ENCODE results near the gene TMA7. TPM values are rescaled to one million over a fixed set of nuclear protein-coding genes. Genes with fewer than 3 reads are reported as not detected.

The TMA7 gene
- total and polyA plus RNA-seq, 2 of the 13 experiments (the other 11 are each of a cell fraction or from before 2014, with no cell fraction given) = 100 to 486 TPM

GRCh38 chr3:48428572-48429316 lies 11.3 kb upstream of the TMA7 start (continued):
- TF ChIP-seq AHDC1 (CRISPR knock-in tag; IDR thresholded peaks at IDR 0.05; ENCODE audit: borderline replicate concordance) (peak; percentile 9; the same call in 1 of the 2 replicates), NR3C1 (CRISPR knock-in tag; IDR thresholded peaks at IDR 0.05) (no peak), HOXA9 (CRISPR knock-in tag; IDR thresholded peaks at IDR 0.05; ENCODE audit: borderline replicate concordance) (0 out of 2 replicates have a peak, but pooled peaks have one; percentile 50), ATF7 (IDR thresholded peaks at IDR 0.05) (no peak), ATF7 (CRISPR knock-in tag; IDR thresholded peaks at IDR 0.05) (no peak), ZNF510 (CRISPR knock-in tag; IDR thresholded peaks at IDR 0.05; ENCODE audit: low read depth) (no peak), BHLHE40 (IDR thresholded peaks at IDR 0.05; ENCODE audit: low read length) (no peak), ZNF30 (CRISPR knock-in tag; IDR thresholded peaks at IDR 0.05) (no peak)
